ENCODE measurements around the gene GJA3. TPM values are rescaled to one million over a fixed set of nuclear protein-coding genes. Genes with fewer than 3 reads are reported as not detected.

Gene GJA3
- total RNA-seq, 1 donor from 2014 or later = 0.92 TPM

DNA sequence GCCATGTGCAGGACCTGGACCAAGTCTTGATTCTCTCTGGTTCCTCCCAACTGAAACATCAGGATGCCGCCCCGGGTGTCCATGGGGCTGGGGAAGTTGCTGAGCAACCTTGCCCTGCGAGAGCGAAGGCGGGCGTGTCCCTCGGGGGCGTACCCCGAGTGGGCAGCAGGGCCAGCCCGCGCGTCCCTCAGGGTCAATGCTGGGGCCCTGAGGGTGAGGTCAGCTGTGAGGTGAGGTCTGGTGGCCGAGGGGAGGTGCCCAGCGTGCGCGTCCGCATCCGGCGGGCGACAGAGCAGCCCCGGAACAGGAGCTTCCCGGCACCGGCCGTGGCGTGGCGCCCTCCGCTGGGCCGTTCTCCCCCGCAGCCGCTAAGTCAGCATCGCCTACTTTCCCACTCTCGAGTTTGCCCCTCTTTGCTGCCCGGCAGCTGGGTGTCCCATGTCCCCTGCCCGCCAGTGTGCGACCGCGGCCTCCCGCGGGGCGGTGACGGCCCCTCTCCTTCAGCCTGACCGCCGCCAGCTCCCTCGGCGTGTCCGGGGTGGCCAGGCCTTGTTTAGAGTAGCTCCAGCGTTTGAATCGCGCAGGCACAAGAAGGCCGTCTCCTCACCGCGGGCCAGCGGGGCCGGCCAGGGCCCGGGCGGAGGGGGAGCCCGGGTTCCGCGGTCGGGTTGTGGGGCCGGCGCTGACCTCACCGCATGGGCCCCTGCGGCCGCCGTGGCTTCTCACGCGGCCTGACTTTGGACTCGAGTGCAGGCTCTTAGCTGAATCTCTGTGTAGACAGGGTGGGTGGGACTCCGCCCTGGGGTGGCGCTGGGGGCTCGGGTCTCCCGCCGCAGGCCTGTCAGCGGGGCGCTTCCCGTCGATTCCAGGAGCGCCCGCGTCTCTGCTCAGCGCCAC, 33.0 kb downstream of the GJA3 start:
- peak; percentile 71 for DNase-seq

GRCh38 chr13:20127262-20127561, 33.6 kb downstream of the GJA3 start:
- DNase-seq = no peak

DNA sequence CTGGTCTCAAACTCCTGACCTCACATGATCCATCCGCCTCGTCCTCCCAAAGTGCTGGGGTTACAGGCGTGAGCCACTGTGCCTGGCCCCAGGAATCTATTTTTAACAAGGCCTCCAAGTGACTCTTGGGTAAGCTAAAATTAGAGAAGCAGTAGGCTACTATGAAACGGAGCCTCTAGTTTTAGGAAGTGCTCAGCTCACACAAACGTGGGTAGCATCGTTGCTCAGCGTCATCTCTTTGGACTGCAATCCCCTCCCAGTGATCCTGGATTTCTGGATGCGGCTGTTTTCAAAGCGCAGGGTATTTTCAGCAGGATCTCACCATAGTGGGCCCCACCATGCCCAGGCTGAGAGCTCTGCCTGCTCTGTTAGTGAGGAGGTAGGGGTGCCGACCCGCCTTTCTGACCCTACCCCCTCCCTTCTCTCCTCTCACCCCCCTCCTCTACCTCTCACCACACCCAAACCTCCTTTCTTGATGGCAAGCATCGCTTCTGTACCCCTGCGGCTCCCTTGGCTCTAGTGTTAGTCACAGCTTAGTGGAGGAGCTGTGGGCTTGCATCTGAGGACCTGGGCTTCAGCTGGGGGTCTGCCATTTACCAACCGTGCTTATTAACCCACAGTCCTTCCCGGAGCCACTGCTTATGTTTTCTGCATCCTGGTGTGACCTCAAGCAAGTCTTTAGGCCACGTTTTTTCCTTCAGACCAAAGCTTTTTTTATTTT, 34.2 kb downstream of the GJA3 start:
- peak; percentile 35 for DNase-seq

GRCh38 chr13:20125783-20126165, 35.1 kb downstream of the GJA3 start:
- no peak for DNase-seq

DNA sequence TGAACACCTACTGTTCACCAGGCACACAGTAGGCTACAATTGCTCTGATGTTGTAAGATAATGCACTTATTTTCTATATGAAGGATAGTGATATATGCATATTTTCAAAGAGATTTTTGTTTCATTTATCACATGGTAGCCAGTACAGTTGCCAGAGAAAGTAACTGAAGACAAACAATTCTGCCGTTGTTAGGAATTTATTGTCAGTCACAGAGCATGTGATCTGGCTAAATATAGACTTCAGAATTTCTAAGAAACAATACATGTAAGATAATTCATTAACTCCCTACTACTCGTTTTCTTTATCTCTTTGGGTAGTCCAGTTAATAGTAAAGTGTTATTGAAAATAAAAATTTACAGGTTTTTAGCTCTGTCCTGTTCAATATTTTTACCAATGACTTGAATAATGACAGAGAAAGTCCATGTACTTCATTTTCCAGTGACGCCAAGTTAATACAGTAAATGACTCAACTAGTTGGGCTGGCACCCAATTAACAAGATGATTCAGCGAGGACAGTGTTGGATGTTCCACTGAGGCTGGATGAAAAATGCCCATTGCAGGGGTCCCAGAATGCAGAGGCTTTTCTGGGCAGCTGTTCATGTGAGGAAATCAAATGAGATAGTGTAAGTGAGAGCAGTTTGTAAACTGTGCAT, 35.6 kb downstream of the GJA3 start:
- DNase-seq = no peak

DNA sequence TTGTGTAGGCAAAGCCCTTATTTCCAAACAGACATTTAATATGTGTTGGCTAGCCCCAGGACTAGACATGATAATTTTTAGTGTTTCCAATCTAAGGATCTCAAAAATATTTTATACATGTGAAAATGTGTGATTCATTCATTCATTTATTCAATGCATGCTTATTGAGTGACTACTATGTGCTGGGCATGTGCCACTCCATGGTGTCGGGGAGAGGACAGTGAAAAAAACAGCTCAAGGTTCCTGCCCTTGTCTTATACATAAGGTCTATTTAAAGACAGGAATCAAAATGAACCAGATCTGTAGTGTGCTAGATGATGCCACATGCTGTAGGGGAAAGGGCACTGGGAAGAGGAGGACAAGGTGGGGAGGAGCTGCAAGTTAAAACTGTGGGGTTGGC, 36.5 kb downstream of the GJA3 start:
- no peak for DNase-seq

DNA sequence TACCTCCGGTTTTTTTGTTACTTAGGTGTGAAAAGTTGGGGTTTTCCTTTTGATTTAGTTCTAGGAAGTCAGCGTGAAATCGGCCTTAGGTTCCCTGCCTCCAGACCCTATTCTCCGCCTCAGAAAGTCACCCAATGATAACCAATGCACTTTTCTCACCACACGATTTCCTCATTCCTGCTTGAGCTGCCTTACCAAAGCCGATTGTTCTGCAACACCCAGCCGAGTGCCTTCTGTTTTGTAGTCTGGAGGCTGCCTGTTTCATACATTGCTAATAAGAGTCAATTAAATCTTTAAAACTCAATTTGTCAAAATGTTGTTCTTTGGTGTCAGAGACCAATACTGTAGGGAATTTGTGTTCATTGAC, 39.7 kb downstream of the GJA3 start:
- no peak for DNase-seq

GRCh38 chr13:20119960-20120359, 40.9 kb downstream of the GJA3 start:
- DNase-seq = no peak

- peak; percentile 76 for DNase-seq
Measured at GRCh38 chr13:20118268-20119140, 42.3 kb downstream of the GJA3 start.

GRCh38 chr13:20116213-20116612, 44.6 kb downstream of the GJA3 start:
- DNase-seq = no peak

DNA sequence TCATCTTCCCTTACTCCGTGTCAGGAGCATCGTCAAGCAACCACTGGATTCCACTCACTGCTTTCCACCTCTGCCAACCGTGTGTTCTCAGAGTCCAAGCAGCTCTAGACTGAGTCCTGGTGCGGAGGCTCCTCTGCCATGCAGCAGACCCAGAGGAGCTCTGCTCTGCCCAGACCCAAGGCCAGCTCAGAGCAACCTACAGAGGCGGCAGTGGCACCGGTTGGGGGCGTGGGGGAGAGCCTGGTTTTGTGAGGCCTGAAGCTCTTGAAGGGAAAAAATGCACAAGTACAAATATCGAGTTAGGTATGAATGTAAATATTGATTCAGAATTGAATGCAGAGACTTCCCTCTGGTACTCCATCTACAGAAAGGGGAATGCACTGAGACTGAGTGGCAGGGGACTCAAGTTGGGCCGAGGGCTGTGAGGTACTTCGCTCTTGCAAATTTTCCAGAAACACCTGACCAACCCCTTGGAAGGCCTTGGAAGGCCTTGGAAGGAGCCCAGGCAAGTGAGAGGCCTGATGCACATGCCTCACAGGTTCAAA, 46.7 kb downstream of the GJA3 start:
- DNase-seq = no peak

DNA sequence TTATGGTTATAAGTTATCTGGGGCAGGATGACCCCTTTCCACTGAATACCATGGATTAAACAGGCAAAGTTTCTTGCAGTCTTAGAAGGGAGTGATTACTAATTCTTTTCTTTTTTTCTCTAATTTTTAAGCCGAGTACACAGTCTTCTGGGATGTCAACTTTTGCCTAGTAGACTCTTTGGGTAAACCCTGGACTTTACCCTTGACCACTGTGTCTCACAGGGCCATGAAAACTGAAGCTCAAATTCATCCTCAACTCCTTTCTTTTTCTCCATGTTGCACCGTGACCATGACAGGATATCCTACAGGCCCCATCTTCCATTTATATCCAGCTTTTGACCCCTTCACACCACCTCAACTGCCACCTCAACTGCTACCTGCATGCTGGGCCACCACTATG, 51.8 kb downstream of the GJA3 start:
- DNase-seq = no peak

GRCh38 chr13:20106742-20107141, 54.1 kb downstream of the GJA3 start:
- no peak for DNase-seq

DNA sequence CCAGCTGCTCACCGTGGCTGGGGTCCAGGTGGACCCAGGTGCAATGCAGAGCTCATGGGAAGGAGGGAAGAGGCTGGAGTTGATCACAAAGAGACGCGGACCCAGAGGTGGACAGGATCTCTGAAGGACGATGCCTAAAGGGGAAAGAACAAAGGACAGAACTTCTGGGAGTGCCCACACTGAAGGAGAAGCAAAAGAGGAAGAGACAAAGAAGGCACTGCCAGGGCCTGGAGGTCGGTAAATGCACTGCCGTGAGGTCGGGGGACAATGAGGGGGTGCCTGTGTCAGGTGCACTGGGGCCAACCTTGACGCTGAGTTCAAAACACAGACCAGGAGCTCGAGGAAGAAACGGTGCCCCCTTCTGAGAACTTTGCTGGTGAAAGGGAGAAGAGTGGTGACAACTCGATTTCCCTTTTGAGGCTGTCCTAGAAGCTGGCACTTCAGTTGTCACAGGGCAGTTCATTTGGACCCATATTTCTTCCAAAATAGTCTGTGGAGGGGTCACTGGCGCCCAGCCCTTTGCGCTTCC, 55.6 kb downstream of the GJA3 start:
- no peak for DNase-seq

GRCh38 chr13:20102525-20103180, 58.2 kb downstream of the GJA3 start:
- DNase-seq = no peak

- no peak for DNase-seq
Measured at GRCh38 chr13:20101467-20102316, 59.2 kb downstream of the GJA3 start.

DNA sequence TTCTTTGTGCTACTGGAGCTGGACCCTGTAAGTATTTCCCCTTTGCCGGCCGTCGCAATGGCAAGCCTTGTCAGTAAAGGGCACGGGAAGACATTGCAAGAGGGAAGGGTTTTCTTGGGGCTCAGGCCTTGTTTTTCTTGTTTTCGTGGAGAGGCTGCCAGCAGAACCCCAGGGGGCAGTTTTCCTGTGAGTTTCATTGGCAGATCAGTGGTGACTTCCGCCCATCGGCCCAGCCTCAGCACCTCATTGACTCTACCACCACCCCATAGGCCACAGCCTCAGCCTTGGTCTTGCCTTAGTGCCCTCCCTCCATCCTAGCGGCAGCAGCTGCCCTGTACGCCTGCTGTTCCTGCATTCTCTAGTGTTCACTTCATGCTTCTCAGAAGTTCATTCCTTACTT, 61.5 kb downstream of the GJA3 start:
- DNase-seq = no peak

DNA sequence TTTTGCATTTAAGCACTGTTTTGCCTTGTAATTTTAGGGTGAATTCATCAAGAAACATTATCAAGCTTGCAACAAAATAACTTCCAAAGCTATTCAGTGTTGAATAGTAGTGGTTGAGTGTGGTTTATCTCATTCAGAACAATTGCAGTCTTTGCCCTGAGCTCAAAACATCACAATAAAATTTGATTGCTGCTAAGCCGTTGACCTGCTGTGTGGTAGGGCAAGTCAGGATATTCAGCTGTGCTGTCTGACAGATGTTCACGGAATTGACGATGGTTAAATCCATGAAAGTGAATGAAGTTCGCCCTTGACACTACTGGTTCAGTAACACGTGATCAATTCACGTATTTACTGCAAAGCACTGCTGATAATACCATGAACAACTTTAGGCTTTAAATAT, 66.9 kb downstream of the GJA3 start:
- DNase-seq = no peak

DNA sequence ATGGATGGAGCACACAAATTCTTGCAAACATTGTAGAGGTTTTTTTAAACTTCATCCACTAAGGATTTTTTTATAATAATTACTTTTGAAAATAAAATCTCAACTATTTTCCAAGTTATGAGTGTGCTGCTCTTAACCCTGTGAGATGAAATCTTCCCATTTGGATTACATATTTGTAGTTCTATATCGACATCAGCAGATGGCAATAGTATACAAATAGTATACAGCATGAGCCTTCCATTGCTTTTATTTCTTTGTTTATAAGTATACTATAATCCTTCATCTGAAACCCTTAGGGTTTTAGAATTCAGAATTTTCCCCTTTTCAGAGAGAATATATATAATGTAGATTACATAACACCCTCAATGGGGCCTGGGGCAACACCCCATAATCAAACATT, 70.5 kb downstream of the GJA3 start:
- no peak for DNase-seq

All from tongue (tissue), 2 donors.